HG02870 (cell line): ENCODE data around the gene TELO2.

Experiments
- ATAC-seq: cut with Tn5 transposase; IDR thresholded peaks from one replicate; pipeline ENCODE4 v1.9.1; 2021; ENCODE audit warnings: mild to moderate bottlenecking, moderate library complexity; ENCODE audit not compliant: unreplicated experiment

Gene TELO2

GRCh38 chr16:1550696-1551095, 57.5 kb downstream of the TELO2 start:
- no peak for ATAC-seq

GRCh38 chr16:1551166-1551565, 58.0 kb downstream of the TELO2 start:
- no peak for ATAC-seq

- no peak for ATAC-seq
Measured at GRCh38 chr16:1552129-1552528, 59.0 kb downstream of the TELO2 start.

- no peak for ATAC-seq
Measured at GRCh38 chr16:1553946-1554825, 61.0 kb downstream of the TELO2 start.

GRCh38 chr16:1554826-1555445, 61.8 kb downstream of the TELO2 start:
- no peak for ATAC-seq

GRCh38 chr16:1556254-1556653, 63.1 kb downstream of the TELO2 start:
- no peak for ATAC-seq

- no peak for ATAC-seq
Measured at GRCh38 chr16:1557074-1557473, 63.9 kb downstream of the TELO2 start.

- no peak for ATAC-seq
Measured at GRCh38 chr16:1557576-1557975, 64.4 kb downstream of the TELO2 start.

- no peak for ATAC-seq
Measured at GRCh38 chr16:1559446-1559975, 66.4 kb downstream of the TELO2 start.
